Inferior parietal cortex (tissue), 1 donor: ENCODE data around the gene MCTP2.
"Not testable (repeated sequence)": the region's sequence is repeated elsewhere in the genome, so short reads cannot be mapped to it uniquely, and the experiment has no call there.

ENCODE experiments used
- DNase-seq: peaks from one replicate; pipeline ENCODE4 v3.0.0-alpha.2; 2016; ENCODE audit errors: extremely low spot score

The MCTP2 gene

DNA sequence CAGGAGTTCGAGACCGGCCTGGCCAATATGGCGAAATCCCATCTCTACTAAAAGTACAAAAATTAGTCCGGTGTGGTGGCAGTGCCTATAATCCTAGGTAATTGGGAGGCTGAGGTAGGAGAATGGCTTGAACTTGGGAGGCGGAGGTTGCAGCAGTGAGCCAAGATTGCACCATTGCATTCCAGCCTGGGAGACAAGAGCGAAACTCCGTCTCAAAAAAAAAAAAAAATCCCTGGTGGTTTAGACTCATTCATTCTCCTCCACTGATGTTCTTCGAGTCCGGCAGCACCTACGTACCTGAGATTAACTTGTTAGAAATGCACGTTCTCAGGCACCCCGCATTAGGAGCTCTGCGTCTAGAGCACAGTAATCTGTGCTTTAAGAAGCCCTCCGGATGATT is 3.7 kb downstream of the MCTP2 start:
- no peak for DNase-seq

DNA sequence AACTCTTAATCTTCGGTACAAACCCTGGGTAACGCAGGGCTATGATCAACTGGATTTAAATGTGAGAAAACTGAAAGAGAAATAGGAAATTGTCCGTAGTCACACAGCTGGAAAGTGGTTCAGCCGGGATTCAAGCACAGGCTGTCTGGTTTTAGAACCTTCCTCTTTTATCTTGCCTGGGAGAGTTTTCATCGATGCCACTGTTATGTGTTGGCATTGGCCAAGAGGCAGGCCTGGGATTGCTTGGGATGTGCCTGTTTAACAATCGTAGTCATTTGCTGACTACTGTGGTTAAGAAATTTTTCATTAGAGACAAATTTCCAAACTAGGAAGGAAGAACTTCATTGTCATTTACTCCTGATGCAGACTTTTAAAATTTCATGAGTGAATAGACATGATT is 4.3 kb downstream of the MCTP2 start:
- DNase-seq: no peak

DNA sequence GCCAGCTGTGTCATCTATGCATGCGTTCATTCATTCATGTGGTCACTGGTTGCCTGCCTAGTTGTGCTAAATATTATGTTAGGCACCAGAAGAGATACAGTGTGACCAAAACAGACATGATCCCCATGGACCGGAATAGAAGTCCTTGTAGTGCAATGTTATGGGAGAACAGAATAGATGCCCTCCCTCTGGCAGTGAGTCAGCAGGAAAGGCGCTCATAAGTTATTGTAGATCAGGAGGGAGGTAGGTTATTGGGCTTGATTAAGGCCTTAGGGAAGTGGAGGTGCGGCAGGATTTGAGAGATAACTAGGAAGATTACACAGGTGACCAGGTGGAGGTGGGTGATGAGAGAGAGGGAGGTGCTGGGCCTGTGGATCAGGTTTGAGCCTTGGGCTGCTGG is 5.2 kb downstream of the MCTP2 start:
- DNase-seq: no peak

DNA sequence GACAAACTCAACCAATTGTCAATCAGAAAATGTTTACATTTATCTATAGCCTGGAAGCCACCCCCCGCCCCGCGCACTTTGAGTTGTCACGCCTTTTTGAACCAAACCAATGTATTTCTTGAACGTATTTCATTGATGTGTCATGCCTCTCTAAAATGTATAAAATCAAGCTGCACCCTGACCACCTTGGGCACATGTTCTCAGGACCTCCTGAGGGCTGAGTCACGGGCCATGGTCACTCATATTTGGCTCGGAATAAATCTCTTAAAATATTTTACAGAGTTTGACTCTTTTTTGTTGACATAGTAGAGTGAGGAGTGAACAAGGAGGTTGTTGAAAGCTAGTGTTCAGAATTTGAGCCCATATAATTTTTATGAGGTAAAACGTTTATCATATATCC is 6.5 kb downstream of the MCTP2 start:
- DNase-seq: no peak

DNA sequence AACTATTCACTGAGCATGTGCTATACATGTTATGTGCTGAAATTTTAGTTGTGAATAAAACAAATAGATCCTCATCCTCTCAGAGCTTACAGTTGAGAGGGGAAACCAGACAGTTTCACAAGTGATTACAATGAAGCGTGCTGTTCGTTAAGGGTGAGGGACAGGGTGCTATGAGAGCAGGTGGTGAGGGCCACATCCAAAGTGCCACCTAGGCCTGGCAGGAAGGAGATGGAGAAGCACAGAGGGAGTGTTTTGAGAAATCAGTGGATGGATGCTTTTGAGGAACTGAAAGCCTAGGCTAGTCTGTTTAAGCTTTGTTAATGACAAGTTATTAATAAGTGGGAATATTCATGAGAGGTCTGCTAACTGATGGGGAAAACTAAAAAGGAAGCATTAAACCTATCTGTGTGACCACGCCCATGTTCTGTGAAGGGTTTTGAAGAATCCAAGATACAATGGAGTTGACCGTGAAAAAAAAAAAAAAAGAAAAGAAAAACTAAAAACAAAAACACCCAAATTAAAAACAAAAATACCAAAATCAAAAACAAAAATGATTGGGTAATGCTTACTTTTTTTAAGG is 7.3 kb downstream of the MCTP2 start:
- no peak for DNase-seq

DNA sequence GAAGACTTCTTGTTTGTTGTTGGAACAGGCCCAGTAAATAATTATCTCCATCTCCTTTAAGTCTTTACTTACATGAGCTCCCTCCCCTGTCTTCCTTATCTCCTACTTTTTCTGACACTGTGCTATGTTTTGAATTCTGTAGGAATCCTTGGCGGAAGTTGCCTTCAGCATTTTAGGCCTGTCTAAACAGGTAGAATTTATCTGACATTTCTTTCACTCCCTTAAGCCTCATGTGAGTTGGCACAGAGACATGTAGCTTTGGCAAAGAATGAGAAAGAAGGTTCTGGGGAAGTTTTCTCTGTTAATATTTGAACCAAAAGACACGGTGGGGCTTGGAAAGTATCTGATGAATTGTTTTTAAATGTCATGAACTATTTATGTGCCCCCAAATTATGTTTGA is 8.1 kb downstream of the MCTP2 start:
- DNase-seq: no peak

DNA sequence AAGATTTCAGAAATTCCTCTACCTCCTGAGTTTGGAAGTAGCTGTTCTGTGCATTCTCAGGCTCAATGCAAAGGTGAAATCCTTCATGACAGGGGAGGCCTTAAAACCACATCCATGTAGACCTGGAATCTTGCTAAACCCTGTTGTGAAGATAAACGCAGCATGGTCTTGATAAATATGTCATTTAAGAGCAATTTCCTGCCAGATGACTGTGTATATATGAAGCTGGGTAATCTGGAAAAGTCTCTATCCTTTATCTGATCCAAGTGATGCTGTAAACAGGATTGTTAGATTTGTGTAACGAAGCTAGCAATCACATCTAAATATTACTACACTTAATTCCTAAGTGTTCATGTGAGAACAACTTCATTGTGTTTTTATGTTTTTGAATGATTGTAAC is 9.1 kb downstream of the MCTP2 start:
- no peak for DNase-seq

DNA sequence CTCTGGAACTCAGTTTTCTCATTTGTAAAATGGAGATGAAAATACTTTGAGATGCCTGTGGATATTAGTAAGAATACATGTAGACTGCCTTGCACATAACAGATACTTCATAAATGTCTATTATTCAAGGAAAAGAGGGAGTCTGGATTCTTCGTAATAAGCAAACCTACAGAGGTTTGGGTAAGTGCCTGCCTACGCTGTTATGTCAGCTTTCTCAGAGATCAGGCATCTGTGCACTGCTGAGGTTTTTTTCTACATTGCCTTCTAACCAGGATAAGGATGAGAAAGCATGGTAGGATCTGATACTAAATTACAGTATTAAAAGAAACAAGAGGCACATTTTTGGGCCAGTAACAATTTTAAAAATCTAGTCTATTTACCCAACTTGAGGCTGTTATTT is 10.9 kb downstream of the MCTP2 start:
- no peak for DNase-seq

DNA sequence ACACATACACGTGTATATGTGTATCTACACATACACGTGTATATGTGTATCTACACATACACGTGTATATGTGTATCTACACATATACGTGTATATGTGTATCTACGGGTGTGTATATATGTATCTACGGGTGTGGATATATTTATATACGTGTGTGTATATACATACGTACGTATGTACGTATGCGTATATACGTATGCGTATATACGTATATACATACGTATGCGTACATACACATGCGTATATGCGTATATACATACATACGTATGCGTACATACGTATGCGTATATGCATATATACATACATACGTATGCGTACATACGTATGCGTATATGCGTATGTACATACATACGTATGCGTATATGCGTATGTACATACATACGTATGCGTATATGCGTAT is 11.6 kb downstream of the MCTP2 start:
- not testable (repeated sequence) for DNase-seq

DNA sequence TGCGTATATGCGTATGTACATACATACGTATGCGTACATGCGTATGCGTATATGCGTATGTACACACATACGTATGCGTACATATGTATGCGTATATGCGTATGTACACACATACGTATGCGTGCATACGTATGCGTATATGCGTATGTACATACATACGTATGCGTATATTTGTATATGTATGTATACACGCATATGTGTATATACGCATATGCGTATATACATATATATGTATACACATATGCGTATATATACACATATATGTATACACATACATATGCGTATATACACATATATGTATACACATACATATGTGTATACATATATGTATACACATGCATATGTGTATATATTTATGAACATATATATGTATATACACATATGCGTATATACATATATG is 12.1 kb downstream of the MCTP2 start:
- no peak for DNase-seq

DNA sequence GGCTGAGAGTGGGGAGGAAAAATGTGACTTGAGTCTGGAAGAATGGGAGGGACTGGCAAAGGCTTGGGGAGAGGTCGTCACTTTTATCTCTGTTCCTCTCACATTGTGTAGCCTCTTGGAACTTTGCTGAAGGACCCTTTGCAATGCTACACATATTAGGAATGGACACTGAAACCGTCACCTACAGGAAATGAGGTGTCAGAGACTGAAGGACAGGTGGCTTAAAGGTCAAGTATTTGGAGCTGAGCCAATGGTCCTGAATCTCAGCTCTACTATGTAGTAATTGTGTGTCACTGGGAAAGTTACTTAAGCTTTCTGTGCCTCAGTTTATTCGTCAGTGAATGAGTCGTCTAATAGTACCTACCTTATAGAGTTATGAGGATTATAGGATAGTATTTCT is 14.7 kb downstream of the MCTP2 start:
- DNase-seq: no peak

DNA sequence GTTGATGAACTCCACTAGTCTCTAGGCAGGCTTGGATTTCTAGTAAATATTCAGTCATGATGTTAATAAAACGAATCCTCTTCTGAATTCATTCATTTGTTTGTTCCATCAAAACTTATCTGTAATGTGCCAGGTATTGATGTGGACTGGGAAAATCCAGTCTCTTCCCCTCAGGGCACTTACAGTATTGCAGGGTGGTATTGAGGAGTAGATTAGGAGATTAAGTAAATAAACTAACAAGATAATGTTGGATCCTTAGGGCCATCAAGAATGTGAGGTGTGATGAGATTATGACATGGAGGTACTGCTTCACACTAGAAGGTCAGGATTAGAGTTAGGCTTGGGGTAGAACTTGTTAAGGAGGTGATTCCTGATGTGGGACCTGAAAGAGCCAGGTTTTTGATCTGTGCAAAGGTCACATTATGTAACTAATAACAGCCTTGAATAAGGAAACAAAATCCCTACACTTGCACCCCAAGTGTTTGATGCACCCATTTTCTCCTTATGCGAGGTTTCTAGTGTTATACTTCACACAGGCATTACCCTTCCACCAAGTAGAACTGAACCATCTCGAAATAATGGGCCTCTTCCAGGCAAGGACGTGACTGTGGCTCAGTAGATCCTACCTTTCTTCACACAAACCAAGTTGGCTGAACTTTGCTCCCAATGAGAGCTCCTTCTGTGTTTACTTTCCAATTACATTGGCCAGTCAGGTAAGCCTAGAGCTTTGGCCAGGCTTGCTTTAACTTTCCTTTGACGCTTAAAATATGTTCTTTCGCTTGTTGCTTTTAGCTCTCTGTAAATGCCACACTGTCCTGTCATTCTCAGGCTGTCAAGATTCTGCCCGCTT is 16.7 kb downstream of the MCTP2 start:
- DNase-seq: no peak

DNA sequence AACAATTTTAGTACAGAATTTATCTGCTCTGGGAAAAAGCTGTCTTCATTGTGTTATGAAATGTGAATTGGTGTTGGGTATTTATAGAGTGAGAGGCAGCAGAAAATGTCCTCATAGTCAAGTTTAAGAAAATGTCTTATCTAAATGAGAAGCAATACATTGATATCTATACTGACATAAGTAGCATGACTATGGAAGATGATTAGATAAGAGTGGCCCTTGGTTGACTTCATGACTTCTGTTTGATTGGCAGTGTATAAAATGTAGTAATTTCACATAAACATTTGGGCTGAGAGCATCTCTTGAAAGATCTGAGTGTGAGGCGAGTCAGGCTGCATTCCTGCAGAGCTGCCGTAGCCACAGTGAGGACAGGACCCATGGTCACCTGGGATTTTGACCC is 19.4 kb downstream of the MCTP2 start:
- no peak for DNase-seq

DNA sequence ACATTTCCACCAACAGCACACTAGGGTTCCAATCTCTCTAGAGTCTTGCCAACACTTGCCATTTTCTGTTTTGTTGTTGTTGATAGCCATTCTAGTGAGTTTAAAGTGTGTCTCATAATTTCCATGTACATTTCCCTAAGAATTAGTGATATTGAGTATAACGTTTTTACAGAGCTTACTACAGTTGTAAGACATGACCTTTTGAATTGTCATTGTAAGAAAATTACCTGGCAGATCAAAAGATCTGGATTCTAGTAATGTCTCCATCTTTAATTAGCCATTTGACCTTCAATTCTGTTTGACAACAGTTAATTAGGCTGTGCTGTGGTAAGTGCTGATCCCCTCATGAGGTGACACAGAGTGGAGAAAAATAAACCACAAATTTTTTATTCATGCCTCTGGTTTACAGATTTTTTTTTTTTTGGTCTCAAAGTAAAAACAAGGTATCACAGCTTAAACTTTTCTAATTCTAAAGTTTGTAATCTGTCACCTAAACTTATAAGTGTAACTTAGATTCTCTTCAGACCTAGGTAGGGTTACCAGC is 20.9 kb downstream of the MCTP2 start:
- no peak for DNase-seq

DNA sequence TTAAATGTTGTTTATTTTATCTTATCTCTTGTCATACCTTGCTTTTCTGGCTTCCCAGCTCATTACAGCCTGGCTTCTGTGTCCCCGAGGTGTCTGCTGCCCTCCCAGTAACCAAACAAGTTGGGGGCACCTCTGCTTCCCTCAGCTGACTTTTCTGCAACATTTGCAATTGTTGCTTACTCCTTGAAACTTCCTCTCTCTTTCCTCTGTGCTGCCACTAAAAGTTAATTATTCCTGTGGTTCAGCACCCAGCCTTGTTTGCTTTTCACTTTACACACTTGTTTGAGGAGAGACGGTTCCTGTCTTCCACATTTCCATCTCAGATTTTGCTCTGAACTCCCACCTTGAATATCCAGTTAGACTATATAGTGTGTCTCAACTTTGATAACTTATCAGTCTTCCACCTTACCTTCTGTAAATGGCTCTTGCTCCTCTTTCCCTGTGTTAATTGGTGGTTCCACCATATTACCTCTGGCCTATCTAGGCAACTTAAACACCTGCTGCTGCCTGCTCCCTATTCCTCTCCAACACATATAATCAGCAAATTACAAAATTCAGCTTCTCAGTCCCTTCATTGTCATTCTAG is 21.6 kb downstream of the MCTP2 start:
- no peak for DNase-seq

DNA sequence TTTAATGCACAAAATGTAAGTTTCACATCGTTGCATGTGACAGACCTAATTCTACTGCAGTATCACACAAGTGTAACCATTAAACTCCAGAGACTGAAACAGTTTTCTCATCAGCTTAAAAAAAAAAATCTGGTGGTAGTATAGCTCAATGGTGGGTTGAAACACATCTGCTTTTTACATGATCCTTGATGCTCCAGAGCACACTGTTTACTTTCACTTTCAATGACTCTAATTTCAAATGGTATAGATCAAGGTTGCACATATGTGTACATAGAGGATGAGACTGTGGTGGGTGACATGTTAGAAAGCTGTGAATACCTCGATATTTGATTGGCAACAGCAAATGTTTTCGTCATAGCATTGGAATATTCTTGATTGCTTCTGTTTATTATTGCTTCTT is 22.4 kb downstream of the MCTP2 start:
- DNase-seq: no peak

DNA sequence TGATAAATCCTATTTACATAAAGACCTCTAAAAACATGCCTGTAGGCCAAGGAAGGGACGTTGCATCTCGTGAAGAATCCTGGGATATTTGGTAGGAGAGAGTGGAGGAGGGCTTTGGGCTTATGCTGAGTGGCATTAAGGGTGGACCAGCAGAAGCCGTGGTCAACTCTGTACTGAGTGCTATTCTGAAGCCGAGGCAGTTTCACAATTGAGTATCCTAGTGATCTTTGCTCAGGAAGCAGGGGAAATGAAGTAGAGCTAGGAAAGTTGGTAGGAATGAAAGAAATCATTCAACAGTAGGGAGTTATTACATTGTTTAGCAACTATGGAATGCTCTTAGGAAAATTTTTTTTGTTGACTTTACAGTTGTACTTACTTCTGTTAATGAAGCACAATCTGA is 24.2 kb downstream of the MCTP2 start:
- no peak for DNase-seq

DNA sequence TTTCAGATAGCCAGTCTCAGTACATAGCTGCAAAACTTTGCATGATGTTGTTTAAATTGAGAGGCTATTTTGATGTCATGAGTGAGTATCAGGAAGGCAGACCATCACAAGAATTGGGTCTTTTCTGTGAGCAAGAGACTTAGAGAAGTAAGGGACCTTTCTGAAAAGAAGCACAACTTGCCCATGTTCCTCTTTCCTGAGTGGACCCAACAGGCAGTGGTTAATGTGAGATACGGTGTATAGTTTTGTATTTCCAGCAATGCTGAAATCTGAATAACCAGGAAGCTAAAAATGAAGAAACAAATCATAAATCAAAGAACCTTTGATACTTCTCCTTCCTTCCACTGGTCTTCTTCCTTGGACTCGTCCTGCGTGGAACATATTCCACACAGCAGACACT is 25.1 kb downstream of the MCTP2 start:
- DNase-seq: no peak

DNA sequence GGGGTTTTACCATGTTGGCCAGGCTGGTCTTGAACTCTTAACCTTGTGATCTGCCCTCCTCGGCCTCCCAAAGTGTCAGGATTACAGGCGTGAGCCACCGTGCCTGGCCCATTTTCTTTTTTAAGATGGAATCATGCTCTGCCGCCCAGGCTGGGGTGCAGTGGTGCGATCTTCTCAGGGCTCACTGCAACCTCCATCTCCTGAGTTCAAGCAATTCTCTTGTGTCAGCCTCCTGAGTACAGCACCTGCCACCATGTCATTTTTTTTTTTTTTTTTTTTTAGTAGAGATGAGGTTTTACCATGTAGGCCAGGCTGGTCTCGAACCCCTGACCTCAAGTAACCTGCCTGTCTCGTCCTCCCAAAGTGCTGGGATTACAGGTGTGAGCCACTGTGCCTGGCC is 26.4 kb downstream of the MCTP2 start:
- not testable (repeated sequence) for DNase-seq

DNA sequence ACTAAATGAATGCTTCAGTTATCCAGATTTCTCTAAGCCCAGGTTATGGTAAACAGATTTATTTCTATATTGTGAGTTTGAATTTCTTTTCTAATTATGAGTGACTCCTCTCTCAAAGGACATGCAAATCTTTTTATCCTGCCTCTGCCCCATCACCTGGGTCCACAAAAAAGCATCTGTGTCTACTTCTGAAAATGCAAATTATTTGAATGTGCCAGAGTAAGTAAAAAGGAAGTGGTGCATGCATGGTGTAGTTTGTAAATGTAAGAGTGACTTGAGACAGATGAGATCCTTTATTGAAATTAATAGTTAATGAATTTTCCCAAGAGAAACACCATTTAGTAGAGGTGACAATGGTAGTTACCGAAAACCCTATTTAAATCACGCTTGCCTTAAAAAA is 26.9 kb downstream of the MCTP2 start:
- no peak for DNase-seq

DNA sequence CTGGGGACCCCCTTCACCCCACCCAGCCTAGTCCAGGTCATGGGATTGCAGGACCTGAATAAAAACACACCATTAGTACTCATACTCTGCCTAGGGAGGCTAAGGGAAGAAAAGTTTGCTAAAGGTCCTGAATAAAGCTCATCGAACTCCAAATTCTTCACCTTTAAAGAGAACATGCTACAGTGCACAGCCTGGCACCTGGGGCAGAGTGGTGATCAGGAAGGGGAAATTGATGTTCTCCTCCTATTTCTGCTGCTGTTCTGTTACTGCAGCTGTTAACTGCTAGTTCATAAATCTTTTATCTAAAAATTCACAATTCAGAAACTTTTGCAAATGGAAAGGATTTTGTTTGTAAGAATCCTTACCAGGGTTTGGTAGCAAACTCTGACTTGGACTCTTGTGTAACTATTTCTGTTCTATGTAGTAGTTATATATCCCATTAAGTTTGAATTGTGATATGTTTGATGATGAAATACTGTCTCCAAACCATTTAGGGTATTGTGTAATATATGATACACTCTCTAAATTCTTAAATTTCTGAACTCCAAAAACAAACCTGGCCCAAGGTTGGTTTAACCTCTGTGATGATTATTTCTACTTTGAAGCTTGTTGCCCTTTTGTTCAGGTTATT is 27.9 kb downstream of the MCTP2 start:
- no peak for DNase-seq

DNA sequence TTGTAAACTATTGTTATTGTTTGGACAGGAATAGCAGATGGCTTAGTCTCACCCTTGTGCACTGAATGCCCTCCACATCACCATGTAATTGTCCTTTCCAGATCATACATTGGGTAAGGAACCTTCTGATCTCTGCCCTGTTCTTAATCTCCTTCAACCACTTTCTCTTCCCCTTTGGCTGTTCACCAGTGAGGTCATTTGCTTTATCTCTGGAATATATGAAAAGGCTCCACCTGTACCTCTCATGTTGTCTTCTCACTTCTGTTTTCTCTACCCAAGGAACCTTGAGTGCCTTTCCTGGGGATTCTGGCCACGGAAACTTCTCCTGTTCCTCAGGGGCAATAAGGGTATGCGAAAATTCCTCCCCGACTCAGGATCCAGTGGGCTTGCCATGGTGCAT is 28.5 kb downstream of the MCTP2 start:
- no peak for DNase-seq

DNA sequence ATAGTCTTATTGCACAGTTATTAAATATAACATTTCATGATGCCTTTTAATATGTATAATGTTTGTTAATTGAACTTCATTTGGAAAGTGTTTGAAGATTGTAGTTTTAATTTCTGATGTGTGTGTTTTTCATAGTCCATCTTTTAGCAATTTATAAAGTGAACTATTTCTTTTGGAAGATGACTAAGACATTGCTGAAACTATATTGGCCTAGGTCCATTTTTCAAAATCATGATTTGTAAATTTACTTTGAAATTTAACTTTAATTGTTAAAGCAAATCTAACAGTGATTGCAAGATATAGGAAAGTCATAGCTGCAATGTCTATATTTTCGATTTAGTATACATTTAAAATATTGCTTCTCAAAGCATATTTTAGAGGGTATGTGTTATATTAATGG is 30.8 kb downstream of the MCTP2 start:
- no peak for DNase-seq
